Natural killer cell (primary cell): Measurements from ENCODE around the gene NEK9. TPM values are rescaled to one million over a fixed set of nuclear protein-coding genes. Genes with fewer than 3 reads are reported as not detected.

Experiments used
- ATAC-seq, 3 donors: fragments of 150-1000 bp in 2 of 3; fragments of 200-7000 bp in 1 of 3; cut with Tn5 transposase; 1 replicate in 1 of 3; 2 replicates in 2 of 3; pipeline ENCODE4 v1.10.0; 2021; ENCODE audit warnings: mild to moderate bottlenecking in 2 of 3, moderate library complexity in 2 of 3
- DNase-seq, 2 donors: peaks; one replicate each; pipeline versions ENCODE4 v3.0.0 to v3.0.0-alpha.2; 2013 to 2021; ENCODE audit warnings: mixed read lengths in 1 of 2
- H3K27ac ChIP-seq: one replicate; pipeline ENCODE4 v1.5.1; 2013; ENCODE audit warnings: mild to moderate bottlenecking, low read length
- H3K27me3 ChIP-seq: one replicate; pipeline ENCODE4 v1.6.1; 2013; ENCODE audit warnings: low read length; ENCODE audit not compliant: control insufficient read depth, insufficient read depth
- H3K36me3 ChIP-seq: one replicate; pipeline ENCODE4 v1.6.1; 2013; ENCODE audit warnings: low read length; ENCODE audit not compliant: control insufficient read depth, insufficient read depth
- H3K4me1 ChIP-seq: one replicate; pipeline ENCODE4 v1.6.1; 2013; ENCODE audit warnings: low read length; ENCODE audit not compliant: control insufficient read depth, insufficient read depth
- H3K4me3 ChIP-seq: one replicate; pipeline ENCODE4 v1.5.1; 2013; ENCODE audit warnings: low read length
- H3K9me3 ChIP-seq: one replicate; pipeline ENCODE4 v1.6.1; 2013; ENCODE audit warnings: low read length; ENCODE audit not compliant: control insufficient read depth, insufficient read depth
- H3K27ac Mint-ChIP-seq, 2 donors: one replicate each; pipeline ENCODE4 v1.8.0; 2022; ENCODE audit warnings: mild to moderate bottlenecking in 2 of 2, mixed read lengths in 2 of 2, moderate library complexity in 1 of 2
- H3K27me3 Mint-ChIP-seq, 2 donors: one replicate each; pipeline ENCODE4 v1.8.0; 2022; ENCODE audit warnings: low read depth in 2 of 2, mixed read lengths in 2 of 2
- H3K36me3 Mint-ChIP-seq: one replicate; pipeline ENCODE4 v1.8.0; 2022; ENCODE audit warnings: mixed read lengths
- H3K4me1 Mint-ChIP-seq, 2 donors: one replicate each; pipeline ENCODE4 v1.8.0; 2022; ENCODE audit warnings: mixed read lengths in 2 of 2
- H3K4me3 Mint-ChIP-seq: one replicate; pipeline ENCODE4 v1.8.0; 2022; ENCODE audit warnings: mild to moderate bottlenecking, moderate library complexity, mixed read lengths
- H3K9me3 Mint-ChIP-seq, 2 donors: one replicate each; pipeline ENCODE4 v1.8.0; 2022; ENCODE audit warnings: mixed read lengths in 2 of 2
- CTCF ChIP-seq: fragments of 200-600 bp; IDR thresholded peaks from one replicate; pipeline ENCODE4 v1.8.0; 2022; ENCODE audit warnings: antibody characterized with exemption
- WGBS: methylation state at CpG from one replicate; pipeline ENCODE4 v1.1.7; 2013; ENCODE audit warnings: missing lambda C conversion rate; ENCODE audit not compliant: insufficient coverage; 5-methylcytosine and 5-hydroxymethylcytosine counted together
- intact Hi-C: fragments of 100-400 bp; cut with micrococcal nuclease; formaldehyde crosslinking; loops from one replicate; pipeline ENCODE4 v1.14.2; 2022
- total RNA-seq, 4 donors: library from RNA; stranded (reverse); fragments of 120-200 nt in 1 of 4; gene quantifications; one replicate each; pipeline versions ENCODE4 v1.2.3 to v1.2.4, GENCODE V29; 2013 to 2022

The NEK9 gene
- total RNA-seq, 3 donors from 2014 or later (not counting 1 experiment from before 2014, with no cell fraction given): 64.4 to 78.7 (median 74.4) TPM

DNA sequence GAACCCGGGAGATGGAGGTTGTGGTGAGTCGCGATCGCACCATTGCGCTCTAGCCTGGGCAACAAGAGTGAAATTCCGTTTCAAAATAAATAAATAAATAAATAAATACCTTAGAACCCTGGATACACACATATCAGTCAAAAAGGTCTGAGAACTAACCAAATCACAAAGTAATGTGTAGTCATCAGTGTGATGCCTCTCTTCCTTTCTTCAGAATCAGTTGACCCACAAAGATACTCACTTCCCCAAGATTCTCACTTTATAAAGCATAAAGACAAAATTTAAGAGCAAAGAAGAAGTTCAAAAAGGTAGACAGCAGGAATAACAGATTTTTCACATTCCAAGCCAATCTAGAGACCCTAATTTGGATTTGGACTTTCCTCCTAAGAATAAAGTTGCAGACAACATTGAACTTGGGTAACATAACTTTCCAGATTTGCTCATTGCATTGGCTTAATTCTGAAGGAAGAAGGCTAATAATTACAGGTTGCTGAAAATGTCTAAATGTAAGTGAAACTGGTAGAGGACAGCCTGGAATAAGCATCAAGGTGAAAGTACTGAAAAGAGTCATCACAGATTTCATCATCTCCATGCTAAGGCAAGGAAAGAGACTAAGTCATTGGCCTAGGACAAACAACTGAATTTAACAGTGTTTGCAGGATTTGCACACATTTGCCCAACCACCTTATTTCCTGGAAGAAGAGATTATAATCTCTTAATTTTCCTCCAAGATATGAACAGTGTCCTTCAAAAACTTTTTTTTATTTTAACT lies 32.2 kb upstream of the NEK9 start:
- H3K4me1 Mint-ChIP-seq: peaks cover 50 to 61% of the 10 kb centered on the region in 2 donors

DNA sequence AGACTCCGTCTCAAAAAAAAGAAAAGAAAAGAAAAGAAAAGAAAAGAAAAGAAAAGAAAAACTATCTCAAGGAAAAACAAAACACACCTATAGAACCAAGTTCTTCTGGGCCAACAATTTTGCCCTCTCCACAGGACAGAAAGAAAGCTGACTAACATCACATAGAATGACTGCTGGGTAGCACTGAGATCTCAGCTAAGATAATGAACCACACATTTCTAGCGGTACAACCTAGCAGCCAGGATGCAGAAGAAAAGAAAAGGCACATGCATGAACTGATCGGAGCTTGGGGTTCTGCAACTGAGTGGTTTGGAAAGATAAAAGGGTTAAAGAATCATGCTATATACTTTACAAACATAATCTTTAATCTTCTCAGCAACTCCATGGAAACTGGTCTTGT lies 30.1 kb upstream of the NEK9 start:
- TF ChIP-seq CTCF: no peak
- Mint-ChIP-seq H3K27ac (peak overlapping the region; percentile 7 to 60), H3K9me3 (no peaks in the 10 kb centered on the region), H3K4me3 (peak overlapping the region; percentile 35), H3K4me1 (peaks cover 48 to 58% of the 10 kb centered on the region in 2 donors), H3K36me3 (no peaks in the 10 kb centered on the region), H3K27me3 (no peaks in the 10 kb centered on the region)
- Histone ChIP-seq H3K36me3 (peaks cover 3% of the 10 kb centered on the region), H3K4me3 (no peak overlapping the region), H3K27me3 (no peaks in the 10 kb centered on the region), H3K9me3 (no peaks in the 10 kb centered on the region), H3K27ac (no peak overlapping the region), H3K4me1 (peaks cover 13% of the 10 kb centered on the region)
- ATAC-seq (peak; percentile 59 to 76 (median 66)), DNase-seq (peak in 1 of 2 donors; percentile 60)
- intact Hi-C loops: no loop called here
- WGBS: 0% methylated on average over 1 of the region's 3 CpGs

More for the DNA sequence above, 32.2 kb upstream of the NEK9 start:
- ATAC-seq (no peak), DNase-seq (no peak)
- H3K4me3 Mint-ChIP-seq: no peak overlapping the region
- H3K27ac Mint-ChIP-seq: peak overlapping the region; percentile 57 to 75
- WGBS: 92% methylated on average over 2 of the region's 6 CpGs
- no peaks in the 10 kb centered on the region for H3K36me3 Mint-ChIP-seq
- no peak for TF ChIP-seq CTCF
- H3K9me3 ChIP-seq: no peaks in the 10 kb centered on the region
- no peak overlapping the region for H3K4me3 ChIP-seq
- no peaks in the 10 kb centered on the region for H3K9me3 Mint-ChIP-seq
- intact Hi-C loops: no loop called here
- H3K27me3 ChIP-seq: no peaks in the 10 kb centered on the region
- peaks cover 2% of the 10 kb centered on the region for H3K36me3 ChIP-seq
- H3K27me3 Mint-ChIP-seq: no peaks in the 10 kb centered on the region
- H3K27ac ChIP-seq: no peak overlapping the region
- peaks cover 16% of the 10 kb centered on the region for H3K4me1 ChIP-seq

DNA sequence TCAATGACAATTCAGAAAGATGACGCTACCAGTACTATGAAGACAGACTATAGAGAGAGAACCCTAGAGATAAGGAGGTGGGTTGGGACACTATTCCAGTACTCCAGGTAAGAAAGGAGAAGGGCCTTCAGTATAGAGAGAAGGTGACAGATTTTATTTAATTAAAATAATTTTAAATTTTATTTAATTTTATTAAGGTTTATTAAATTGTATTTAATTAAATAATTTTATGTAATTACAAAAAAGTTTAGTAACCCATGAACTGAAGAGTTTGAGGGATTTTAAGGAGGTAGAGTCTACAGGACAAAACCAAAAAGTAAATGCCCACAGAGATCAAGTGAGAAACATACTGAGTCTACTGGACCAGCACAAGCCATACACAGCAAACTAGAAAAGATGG lies 29.3 kb upstream of the NEK9 start:
- peaks cover 52 to 56% of the 10 kb centered on the region in 2 donors for H3K4me1 Mint-ChIP-seq
- H3K27ac ChIP-seq: no peak overlapping the region
- WGBS: 100% methylated on average over 1 of the region's 1 CpG
- no peak for TF ChIP-seq CTCF
- intact Hi-C loops: no loop called here
- no peaks in the 10 kb centered on the region for H3K36me3 Mint-ChIP-seq
- DNase-seq: no peak
- no peaks in the 10 kb centered on the region for H3K9me3 Mint-ChIP-seq
- no peaks in the 10 kb centered on the region for H3K27me3 Mint-ChIP-seq
- H3K4me1 ChIP-seq: peaks cover 13% of the 10 kb centered on the region
- peak overlapping the region; percentile 39 to 73 for H3K27ac Mint-ChIP-seq
- H3K4me3 Mint-ChIP-seq: no peak overlapping the region
- no peaks in the 10 kb centered on the region for H3K9me3 ChIP-seq
- H3K27me3 ChIP-seq: no peaks in the 10 kb centered on the region
- no peak for ATAC-seq
- H3K4me3 ChIP-seq: no peak overlapping the region
- peaks cover 10% of the 10 kb centered on the region for H3K36me3 ChIP-seq
